ENCODE data around the gene TAF1B.

TAF1B gene

DNA sequence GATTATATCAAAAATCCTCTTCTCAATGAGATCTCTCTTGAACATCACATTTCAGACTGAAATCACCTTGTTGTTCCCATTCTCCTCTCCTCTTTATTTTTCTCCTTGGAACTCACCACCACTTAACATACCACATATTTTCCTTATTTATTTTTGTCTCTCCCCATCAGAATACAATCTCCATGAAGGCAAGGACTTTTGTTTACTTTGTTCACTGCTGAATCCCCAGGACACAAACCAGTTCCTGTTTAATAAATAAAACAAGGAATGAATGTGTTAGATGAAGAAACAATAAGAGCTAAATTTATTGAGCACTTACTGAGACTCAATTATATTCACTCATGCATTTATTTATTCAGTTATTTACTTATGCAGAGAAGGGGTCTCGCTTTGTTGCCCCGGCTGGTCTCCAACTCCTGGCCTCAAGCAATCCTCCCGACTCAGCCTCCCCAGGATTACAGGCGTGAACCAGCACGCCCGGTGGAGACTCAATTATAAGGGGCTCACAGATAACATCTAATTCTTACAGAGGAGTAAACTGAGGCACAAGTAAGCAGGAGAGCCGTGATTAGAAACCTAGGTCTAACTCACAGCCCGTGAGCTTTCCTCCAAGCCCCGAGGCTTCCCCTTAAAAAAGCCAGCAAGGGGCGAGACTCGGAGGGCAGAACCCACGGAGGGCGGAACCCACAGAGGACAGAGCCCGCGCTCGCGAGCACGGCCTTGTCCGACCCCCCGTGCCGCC, 616 bp upstream of the TAF1B start:
- TF ChIP-seq, protein P1, sequence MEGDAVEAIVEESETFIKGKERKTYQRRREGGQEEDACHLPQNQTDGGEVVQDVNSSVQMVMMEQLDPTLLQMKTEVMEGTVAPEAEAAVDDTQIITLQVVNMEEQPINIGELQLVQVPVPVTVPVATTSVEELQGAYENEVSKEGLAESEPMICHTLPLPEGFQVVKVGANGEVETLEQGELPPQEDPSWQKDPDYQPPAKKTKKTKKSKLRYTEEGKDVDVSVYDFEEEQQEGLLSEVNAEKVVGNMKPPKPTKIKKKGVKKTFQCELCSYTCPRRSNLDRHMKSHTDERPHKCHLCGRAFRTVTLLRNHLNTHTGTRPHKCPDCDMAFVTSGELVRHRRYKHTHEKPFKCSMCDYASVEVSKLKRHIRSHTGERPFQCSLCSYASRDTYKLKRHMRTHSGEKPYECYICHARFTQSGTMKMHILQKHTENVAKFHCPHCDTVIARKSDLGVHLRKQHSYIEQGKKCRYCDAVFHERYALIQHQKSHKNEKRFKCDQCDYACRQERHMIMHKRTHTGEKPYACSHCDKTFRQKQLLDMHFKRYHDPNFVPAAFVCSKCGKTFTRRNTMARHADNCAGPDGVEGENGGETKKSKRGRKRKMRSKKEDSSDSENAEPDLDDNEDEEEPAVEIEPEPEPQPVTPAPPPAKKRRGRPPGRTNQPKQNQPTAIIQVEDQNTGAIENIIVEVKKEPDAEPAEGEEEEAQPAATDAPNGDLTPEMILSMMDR (IDR thresholded peaks at IDR 0.05; ENCODE audit: low read length, missing control alignments) = no peak
- H3K4me3 ChIP-seq (replicated peaks; ENCODE audit: low read depth, low read length) = peak overlapping the region; percentile 88
- DNase-seq (ENCODE audit: low read depth) = no peak

DNA sequence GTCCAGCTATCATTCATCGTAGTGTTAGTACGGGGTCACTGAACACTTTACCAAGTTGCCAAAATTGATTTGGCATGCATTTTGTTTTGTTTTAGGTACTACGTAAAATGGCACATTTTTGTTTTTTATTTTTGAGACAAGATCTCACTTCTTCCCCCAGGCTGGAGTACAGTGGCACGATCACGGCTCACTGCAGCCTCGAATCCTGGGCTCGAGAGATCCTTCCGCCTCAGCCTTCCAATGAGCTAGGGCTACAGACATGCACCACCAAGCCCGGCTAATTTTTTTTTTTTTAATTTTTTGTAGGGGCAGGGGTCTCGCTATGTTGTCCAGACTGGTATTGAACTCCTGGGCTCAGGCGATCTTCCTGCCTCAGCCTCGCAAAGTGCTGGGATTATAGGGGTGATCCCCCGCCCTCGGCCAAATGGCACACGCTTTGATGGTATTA, 786 bp downstream of the TAF1B start:
- peak; percentile 40 for DNase-seq (ENCODE audit: low read depth)
- TF ChIP-seq, protein P1 (IDR thresholded peaks at IDR 0.05; ENCODE audit: low read length, missing control alignments) = no peak
- peak overlapping the region; percentile 88 for H3K4me3 ChIP-seq (replicated peaks; ENCODE audit: low read depth, low read length)

DNA sequence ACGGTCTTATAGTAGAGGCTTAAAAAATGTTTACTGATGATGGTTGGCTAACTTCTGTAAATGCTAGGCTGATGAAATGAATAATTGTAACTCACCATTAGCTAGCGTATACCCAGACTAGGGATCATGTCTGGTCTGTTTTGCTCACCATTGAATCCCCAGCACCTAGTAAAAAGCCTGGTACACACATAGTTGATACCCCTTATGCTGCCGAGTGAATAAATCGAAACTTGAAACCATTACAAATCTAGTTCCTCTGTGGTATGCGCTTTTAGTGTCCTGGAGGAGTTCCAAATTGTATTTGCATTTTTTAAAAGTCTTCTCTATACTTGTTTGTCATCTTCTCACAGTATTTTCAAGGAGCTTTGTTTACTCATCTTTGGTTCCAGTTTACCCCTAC, 1.3 kb downstream of the TAF1B start:
- DNase-seq (ENCODE audit: low read depth) = peak; percentile 13

DNA sequence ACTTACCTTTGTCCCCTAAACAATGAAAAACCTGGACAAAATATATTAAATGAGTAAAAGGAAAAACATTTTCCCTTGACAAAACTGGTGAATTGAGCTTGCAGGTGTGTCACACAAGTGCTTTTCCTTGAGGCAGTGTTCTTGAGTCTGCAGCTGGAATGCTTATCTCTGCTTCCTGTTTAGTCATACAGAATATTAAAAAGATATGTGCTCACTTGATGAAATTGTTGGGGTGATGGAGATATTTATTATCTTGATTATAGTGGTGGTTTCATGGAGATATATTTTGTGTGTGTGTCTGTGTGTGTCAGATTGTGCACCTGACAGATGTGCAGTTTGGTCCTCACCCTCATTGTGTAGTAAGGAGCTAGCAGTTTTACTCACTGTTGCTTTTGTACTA, 3.3 kb downstream of the TAF1B start:
- DNase-seq (ENCODE audit: low read depth) = peak; percentile 27
- H3K4me3 ChIP-seq (replicated peaks; ENCODE audit: low read depth, low read length) = no peak overlapping the region
- TF ChIP-seq, protein P1 (IDR thresholded peaks at IDR 0.05; ENCODE audit: low read length, missing control alignments) = no peak

More for the DNA sequence above, 1.3 kb downstream of the TAF1B start:
- TF ChIP-seq, protein P1 (IDR thresholded peaks at IDR 0.05; ENCODE audit: low read length, missing control alignments) = no peak
- H3K4me3 ChIP-seq (replicated peaks; ENCODE audit: low read depth, low read length) = peak overlapping the region; percentile 88

DNA sequence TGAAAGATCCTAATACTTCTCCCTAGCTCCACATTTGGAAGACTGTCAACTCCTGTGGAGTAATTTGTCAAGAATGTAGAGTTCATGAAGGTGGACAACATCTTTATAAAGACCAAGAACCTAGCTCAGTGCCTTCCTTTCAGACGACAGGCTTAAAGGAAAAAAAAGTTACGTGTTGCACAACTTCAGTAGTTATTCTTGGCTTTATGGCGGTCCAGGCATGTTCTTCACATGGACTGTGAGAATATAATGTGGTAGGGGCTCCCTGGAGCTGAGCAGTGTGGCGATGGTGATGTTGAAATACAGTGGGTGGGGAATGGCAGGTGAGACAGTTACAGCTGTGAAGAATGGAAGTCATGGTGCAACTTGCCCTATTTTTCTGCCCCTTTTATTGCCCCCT, 3.9 kb downstream of the TAF1B start:
- no peak overlapping the region for H3K4me3 ChIP-seq (replicated peaks; ENCODE audit: low read depth, low read length)
- TF ChIP-seq, protein P1 (IDR thresholded peaks at IDR 0.05; ENCODE audit: low read length, missing control alignments) = no peak
- DNase-seq (ENCODE audit: low read depth) = no peak

DNA sequence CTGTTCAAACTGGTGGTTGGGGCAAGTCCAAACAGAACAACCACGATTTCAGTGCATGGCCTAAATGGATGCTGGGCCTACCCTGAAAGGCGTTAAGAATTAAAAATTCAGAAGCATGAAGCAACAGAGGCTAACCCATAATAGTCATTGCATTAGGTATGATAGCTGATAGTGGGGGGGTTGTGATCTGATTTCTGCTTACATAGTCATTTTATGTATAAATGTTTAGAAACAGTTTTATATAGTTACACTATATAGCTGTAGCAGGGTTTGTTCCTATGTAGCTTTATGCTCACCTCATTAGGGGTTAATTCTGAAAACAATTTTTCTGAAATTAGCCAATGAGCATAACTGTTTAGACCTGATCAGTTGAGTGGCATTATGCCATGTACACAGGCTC, 9.6 kb downstream of the TAF1B start:
- TF ChIP-seq, protein P1 (IDR thresholded peaks at IDR 0.05; ENCODE audit: low read length, missing control alignments) = no peak
- no peak overlapping the region for H3K4me3 ChIP-seq (replicated peaks; ENCODE audit: low read depth, low read length)
- no peak for DNase-seq (ENCODE audit: low read depth)
